SK-N-MC (cell line): Measurements from ENCODE around the gene KRTAP12-4.

Experiments
- EZH2 ChIP-seq: fragments of 200-600 bp; sonication (generic); IDR thresholded peaks from one replicate; pipeline ENCODE4 v1.6.1; 2017; ENCODE audit warnings: antibody characterized with exemption
- FOXP2 ChIP-seq: optimal IDR thresholded peaks from 2 replicates; pipeline ENCODE3; 2011; ENCODE audit warnings: mild to moderate bottlenecking, moderate library complexity; ENCODE audit not compliant: insufficient read depth; ENCODE audit errors: extremely low read length, control extremely low read depth
- POLR2AphosphoS5 ChIP-seq: IDR thresholded peaks from 2 replicates; pipeline ENCODE4 v1.6.1; 2012; ENCODE audit warnings: mild to moderate bottlenecking, low read depth, low read length, borderline replicate concordance

DNA sequence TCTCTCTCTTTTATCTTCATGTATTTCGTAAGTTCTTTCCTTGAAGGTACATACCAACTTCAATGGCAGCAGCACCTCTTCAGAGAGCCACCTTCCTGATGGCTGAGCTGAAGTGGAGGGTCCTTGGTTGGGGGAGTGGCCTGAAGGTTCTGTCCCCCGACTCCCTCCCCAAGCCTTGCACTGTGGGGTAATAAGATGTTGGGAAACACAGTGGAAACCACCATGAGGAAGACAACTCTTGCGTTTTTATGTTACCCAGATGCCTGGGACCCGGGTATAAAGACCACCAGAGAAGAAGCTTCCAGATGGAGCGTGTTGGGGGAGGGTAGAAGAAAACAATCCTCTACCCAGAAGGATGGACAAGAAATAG is 4.1 kb upstream of the KRTAP12-4 start:
- TF ChIP-seq POLR2AphosphoS5 (no peak), EZH2 (no peak), FOXP2 (no peak)
